Measurements from ENCODE around the gene SSH3. TPM values are rescaled to one million over a fixed set of nuclear protein-coding genes. Genes with fewer than 3 reads are reported as not detected.
A peak's percentile ranks its signal among the peaks of the same experiment; 100 is the strongest.

SSH3 gene
- total RNA-seq, 2 experiments from 2014 or later: 9.2 to 18.5 TPM

DNA sequence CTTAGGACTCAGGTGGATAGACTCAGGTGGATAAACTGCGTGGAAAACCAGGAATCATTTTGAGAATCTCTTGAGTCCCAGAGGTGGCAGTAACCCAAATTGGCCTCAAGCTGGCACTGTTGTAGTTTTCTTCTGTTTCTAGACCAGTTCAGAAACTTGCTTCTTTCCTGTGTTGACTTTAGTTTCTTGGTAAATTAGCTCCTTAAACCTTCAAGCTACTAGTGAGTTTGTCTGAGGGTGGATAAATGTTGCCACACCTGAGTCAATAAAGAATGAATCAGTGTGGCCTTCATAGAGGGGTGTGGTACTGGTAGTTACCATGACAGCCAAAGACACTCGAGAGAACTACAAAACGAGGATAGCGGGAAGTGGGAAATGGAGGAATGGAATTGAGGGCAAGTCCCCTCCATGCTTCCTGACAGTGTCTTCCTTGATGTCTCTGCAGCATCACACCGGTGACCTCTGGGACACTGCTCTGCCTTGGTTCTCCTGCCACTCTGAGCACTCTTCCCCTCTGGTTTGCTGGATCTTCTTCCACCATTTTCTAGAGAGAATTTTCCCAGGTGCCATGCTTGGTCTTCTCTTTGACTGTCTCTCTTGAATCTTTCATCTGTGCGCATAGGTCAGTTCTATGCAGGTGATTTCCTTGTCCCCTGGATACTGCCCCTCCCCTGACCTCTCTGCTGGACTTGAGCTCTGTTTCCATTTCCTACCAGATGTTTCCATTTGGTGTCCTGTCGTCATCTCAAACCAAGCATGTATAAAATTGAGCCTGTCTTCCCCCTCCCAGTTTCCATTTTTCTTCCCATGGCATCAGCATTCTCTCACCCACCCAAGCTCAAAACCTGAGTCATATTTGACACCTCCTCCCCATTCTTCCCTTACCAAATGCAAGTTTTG is 42.8 kb downstream of the SSH3 start:
- Histone ChIP-seq H3K9me3 (ENCODE audit: low read length) (no peaks in the 10 kb centered on the region), H3K36me3 (ENCODE audit: insufficient read depth, low read length) (peaks cover 4% of the 10 kb centered on the region; the same call in 1 of the 2 replicates), H3K79me2 (ENCODE audit: insufficient read depth, low read depth, low read length) (no peaks in the 10 kb centered on the region), H3K4me3 (ENCODE audit: low read depth, low read length, poor library complexity, severe bottlenecking) (no peak overlapping the region), H3K4me2 (ENCODE audit: low read length) (no peak overlapping the region), H3K27ac (ENCODE audit: low read depth, low read length, poor library complexity, severe bottlenecking) (no peak overlapping the region), H2AFZ (ENCODE audit: low read length) (peak overlapping the region; percentile 1; the same call in 1 of the 2 replicates), H3K9me2 (ENCODE audit: insufficient read depth, low read length) (no peaks in the 10 kb centered on the region), H3K4me1 (ENCODE audit: insufficient read depth, low read length, poor library complexity, severe bottlenecking) (peaks cover 55% of the 10 kb centered on the region), H4K20me1 (ENCODE audit: insufficient read depth, low read length) (no peaks in the 10 kb centered on the region)
- ChIA-PET POLR2A (interaction anchor here (0.6 to 3.0 kb wide), 3 partner anchors 35 to 330 kb away, joined by 3 to 21 read pairs (median 4); no protein-coding TSS in a partner anchor), CTCF (ENCODE audit: unreplicated experiment) (interaction anchor here (0.5 to 2.0 kb wide), 7 partner anchors 9 to 76 kb away, joined by 3 to 11 read pairs (median 4); no protein-coding TSS in a partner anchor)
- TF ChIP-seq EZH2phosphoT487 (IDR thresholded peaks at IDR 0.05; ENCODE audit: borderline replicate concordance, low read depth, low read length): no peak
- TF ChIP-seq CTCF (conservative IDR thresholded peaks at IDR 0.05; ENCODE audit: low read length): peak; percentile 99
- intact Hi-C loops (cut with micrococcal nuclease; ENCODE audit: unreplicated experiment): no loop called here
- no TSS peak for BruUV-seq (replicated peaks)
- DNase-seq (ENCODE audit: low spot score): peak; percentile 66

DNA sequence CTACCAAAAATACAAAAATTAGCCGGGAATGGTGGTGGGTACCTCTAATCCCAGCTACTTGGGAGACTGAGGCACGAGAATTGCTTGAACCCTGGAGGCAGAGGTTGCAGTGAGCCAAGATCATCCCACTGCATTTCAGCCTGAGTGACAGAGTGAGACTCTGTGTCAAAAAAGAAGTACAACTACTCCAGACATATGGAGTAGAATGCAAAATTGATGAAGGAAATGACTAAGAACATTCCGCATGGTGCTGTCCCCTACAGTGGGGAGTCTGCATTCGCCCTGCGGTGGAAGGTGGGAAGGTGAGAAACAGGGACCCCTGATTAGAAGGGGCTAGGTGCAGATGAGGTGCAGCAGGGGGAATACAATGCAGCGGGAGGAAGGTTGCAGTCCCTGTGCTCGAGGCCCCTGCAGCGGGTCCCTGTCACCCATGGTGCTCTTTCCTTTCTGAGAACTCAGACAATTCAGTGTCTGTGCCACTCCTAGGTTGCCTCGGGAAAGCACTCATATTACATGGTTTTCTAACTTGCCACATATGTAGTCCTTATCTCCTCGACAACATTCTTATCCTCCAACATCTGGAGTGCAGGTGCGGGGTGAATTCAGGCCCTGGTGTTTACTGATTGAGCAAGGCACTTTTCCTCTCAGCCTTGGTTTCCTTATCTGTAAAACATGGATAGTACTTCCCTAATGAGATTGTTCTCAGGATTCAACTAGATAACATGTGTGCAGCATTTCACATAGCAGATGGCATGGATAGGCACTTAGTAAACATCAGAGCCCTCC is 44.8 kb downstream of the SSH3 start:
- CTCF ChIA-PET (ENCODE audit: unreplicated experiment): no interaction called here
- Histone ChIP-seq H3K4me3 (ENCODE audit: low read depth, low read length, poor library complexity, severe bottlenecking) (no peak overlapping the region), H3K9me2 (ENCODE audit: insufficient read depth, low read length) (no peaks in the 10 kb centered on the region), H3K79me2 (ENCODE audit: insufficient read depth, low read depth, low read length) (peaks cover 4% of the 10 kb centered on the region; the same call in 1 of the 2 replicates), H3K36me3 (ENCODE audit: insufficient read depth, low read length) (peaks cover 9% of the 10 kb centered on the region; the same call in 1 of the 2 replicates), H3K9me3 (ENCODE audit: low read length) (no peaks in the 10 kb centered on the region), H4K20me1 (ENCODE audit: insufficient read depth, low read length) (no peaks in the 10 kb centered on the region), H3K27ac (ENCODE audit: low read depth, low read length, poor library complexity, severe bottlenecking) (no peak overlapping the region), H2AFZ (ENCODE audit: low read length) (no peak overlapping the region), H3K4me2 (ENCODE audit: low read length) (no peak overlapping the region), H3K4me1 (ENCODE audit: insufficient read depth, low read length, poor library complexity, severe bottlenecking) (peaks cover 64% of the 10 kb centered on the region)
- POLR2A ChIA-PET: interaction anchor here (0.7 kb wide), 1 partner anchor 181 kb away, joined by 3 read pairs; no protein-coding TSS in a partner anchor
- DNase-seq (ENCODE audit: low spot score): no peak
- BruUV-seq (replicated peaks): no TSS peak
- intact Hi-C loops (cut with micrococcal nuclease; ENCODE audit: unreplicated experiment): no loop called here
- TF ChIP-seq CTCF (conservative IDR thresholded peaks at IDR 0.05; ENCODE audit: low read length): no peak
- no peak for TF ChIP-seq EZH2phosphoT487 (IDR thresholded peaks at IDR 0.05; ENCODE audit: borderline replicate concordance, low read depth, low read length)

Data from OCI-LY7 (cell line).